ENCODE measurements around the gene DNAJB14. TPM values are rescaled to one million over a fixed set of nuclear protein-coding genes. Genes with fewer than 3 reads are reported as not detected.
A peak's percentile ranks its signal among the peaks of the same experiment; 100 is the strongest.

DNAJB14 gene
- total and polyA plus RNA-seq, 2 of the 13 experiments (the other 11 are each of a cell fraction or from before 2014, with no cell fraction given) = 9.1 to 38.1 TPM

DNA sequence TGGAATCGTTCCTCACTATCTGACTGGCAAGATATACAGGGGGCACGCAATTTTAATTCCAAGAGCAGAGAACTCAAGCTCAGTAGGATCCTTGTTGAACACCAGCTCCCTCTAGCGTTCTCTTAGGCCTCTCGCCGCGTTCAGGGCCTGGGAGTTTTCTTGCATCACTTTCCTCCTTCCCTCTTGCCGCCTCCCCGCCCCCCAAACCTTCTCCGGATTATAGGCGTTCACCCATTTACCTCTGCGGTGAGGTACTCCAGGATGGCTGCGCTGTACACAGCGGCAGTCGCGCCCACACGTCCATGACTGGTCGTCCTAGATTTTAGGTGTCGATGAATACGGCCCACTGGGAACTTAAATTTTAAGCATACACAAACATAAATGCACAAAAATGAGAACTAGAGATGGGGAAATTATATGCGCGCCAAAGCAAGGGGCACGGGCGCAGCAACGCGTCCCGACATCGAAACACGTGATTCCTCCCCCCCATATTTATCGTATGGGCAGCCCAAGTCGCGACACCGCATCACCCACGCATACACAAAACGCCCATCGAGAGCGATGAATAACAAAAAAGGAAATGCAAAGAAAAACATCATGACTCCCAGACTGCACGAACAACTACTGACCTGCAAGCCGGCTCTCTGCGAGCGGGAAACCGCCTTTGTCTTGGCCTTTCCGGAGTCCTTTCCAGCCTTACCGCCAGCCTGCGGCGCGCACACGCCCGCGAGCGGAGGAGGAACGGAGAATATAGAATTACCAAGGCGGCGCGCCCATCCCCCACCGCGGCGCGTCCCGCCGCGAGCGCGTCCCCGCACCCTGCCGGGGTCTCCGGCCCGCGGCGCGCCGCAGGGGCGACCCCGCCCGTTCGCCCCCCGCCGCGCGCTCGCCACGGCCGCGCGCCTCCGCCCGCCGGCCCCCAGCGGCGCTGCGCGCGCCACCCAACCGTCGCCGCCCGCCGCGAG, 2.9 kb upstream of the DNAJB14 start (continued):
- TF ChIP-seq FLYWCH1 (CRISPR knock-in tag; IDR thresholded peaks at IDR 0.05) (no peak), KLF6 (CRISPR knock-in tag; IDR thresholded peaks at IDR 0.05) (no peak), KMT2B (CRISPR knock-in tag; IDR thresholded peaks at IDR 0.05) (peak; percentile 48; the same call in 1 of the 2 replicates), TBL1XR1 (IDR thresholded peaks at IDR 0.05; ENCODE audit: borderline replicate concordance, low read length, partially characterized antibody) (no peak), SNRNP70 (IDR thresholded peaks at IDR 0.05; ENCODE audit: low read depth, low read length) (no peak), ESRRA (CRISPR knock-in tag; IDR thresholded peaks at IDR 0.05; ENCODE audit: low read depth) (no peak), CENPX (CRISPR knock-in tag; IDR thresholded peaks at IDR 0.05) (no peak), ELF1 (CRISPR knock-in tag; IDR thresholded peaks at IDR 0.05) (no peak), FOXK2 (IDR thresholded peaks at IDR 0.05) (peak; percentile 4; the same call in 1 of the 2 replicates), TOPORS (CRISPR knock-in tag; IDR thresholded peaks at IDR 0.05) (no peak)
- TF ChIP-seq, protein P1, sequence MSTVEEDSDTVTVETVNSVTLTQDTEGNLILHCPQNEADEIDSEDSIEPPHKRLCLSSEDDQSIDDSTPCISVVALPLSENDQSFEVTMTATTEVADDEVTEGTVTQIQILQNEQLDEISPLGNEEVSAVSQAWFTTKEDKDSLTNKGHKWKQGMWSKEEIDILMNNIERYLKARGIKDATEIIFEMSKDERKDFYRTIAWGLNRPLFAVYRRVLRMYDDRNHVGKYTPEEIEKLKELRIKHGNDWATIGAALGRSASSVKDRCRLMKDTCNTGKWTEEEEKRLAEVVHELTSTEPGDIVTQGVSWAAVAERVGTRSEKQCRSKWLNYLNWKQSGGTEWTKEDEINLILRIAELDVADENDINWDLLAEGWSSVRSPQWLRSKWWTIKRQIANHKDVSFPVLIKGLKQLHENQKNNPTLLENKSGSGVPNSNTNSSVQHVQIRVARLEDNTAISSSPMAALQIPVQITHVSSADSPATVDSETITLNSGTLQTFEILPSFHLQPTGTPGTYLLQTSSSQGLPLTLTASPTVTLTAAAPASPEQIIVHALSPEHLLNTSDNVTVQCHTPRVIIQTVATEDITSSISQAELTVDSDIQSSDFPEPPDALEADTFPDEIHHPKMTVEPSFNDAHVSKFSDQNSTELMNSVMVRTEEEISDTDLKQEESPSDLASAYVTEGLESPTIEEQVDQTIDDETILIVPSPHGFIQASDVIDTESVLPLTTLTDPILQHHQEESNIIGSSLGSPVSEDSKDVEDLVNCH (CRISPR knock-in tag; IDR thresholded peaks at IDR 0.05) = no peak
- TF ChIP-seq, protein P2, sequence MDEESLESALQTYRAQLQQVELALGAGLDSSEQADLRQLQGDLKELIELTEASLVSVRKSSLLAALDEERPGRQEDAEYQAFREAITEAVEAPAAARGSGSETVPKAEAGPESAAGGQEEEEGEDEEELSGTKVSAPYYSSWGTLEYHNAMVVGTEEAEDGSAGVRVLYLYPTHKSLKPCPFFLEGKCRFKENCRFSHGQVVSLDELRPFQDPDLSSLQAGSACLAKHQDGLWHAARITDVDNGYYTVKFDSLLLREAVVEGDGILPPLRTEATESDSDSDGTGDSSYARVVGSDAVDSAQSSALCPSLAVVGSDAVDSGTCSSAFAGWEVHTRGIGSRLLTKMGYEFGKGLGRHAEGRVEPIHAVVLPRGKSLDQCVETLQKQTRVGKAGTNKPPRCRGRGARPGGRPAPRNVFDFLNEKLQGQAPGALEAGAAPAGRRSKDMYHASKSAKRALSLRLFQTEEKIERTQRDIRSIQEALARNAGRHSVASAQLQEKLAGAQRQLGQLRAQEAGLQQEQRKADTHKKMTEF (CRISPR knock-in tag; IDR thresholded peaks at IDR 0.05) = peak; percentile 61; the same call in 1 of the 2 replicates
- TF ChIP-seq, protein P3, sequence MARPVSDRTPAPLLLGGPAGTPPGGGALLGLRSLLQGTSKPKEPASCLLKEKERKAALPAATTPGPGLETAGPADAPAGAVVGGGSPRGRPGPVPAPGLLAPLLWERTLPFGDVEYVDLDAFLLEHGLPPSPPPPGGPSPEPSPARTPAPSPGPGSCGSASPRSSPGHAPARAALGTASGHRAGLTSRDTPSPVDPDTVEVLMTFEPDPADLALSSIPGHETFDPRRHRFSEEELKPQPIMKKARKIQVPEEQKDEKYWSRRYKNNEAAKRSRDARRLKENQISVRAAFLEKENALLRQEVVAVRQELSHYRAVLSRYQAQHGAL (CRISPR knock-in tag; IDR thresholded peaks at IDR 0.05; ENCODE audit: not compliant biosample characterization) = no peak
- TF ChIP-seq, protein P4, sequence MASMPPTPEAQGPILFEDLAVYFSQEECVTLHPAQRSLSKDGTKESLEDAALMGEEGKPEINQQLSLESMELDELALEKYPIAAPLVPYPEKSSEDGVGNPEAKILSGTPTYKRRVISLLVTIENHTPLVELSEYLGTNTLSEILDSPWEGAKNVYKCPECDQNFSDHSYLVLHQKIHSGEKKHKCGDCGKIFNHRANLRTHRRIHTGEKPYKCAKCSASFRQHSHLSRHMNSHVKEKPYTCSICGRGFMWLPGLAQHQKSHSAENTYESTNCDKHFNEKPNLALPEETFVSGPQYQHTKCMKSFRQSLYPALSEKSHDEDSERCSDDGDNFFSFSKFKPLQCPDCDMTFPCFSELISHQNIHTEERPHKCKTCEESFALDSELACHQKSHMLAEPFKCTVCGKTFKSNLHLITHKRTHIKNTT (CRISPR knock-in tag; IDR thresholded peaks at IDR 0.05) = no peak
- TF ChIP-seq, protein P5, sequence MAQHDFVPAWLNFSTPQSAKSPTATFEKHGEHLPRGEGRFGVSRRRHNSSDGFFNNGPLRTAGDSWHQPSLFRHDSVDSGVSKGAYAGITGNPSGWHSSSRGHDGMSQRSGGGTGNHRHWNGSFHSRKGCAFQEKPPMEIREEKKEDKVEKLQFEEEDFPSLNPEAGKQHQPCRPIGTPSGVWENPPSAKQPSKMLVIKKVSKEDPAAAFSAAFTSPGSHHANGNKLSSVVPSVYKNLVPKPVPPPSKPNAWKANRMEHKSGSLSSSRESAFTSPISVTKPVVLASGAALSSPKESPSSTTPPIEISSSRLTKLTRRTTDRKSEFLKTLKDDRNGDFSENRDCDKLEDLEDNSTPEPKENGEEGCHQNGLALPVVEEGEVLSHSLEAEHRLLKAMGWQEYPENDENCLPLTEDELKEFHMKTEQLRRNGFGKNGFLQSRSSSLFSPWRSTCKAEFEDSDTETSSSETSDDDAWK (CRISPR knock-in tag; IDR thresholded peaks at IDR 0.05) = no peak
- TF ChIP-seq, protein P6, sequence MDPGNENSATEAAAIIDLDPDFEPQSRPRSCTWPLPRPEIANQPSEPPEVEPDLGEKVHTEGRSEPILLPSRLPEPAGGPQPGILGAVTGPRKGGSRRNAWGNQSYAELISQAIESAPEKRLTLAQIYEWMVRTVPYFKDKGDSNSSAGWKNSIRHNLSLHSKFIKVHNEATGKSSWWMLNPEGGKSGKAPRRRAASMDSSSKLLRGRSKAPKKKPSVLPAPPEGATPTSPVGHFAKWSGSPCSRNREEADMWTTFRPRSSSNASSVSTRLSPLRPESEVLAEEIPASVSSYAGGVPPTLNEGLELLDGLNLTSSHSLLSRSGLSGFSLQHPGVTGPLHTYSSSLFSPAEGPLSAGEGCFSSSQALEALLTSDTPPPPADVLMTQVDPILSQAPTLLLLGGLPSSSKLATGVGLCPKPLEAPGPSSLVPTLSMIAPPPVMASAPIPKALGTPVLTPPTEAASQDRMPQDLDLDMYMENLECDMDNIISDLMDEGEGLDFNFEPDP (CRISPR knock-in tag; conservative IDR thresholded peaks at IDR 0.05) = no peak
- TF ChIP-seq, protein P7, sequence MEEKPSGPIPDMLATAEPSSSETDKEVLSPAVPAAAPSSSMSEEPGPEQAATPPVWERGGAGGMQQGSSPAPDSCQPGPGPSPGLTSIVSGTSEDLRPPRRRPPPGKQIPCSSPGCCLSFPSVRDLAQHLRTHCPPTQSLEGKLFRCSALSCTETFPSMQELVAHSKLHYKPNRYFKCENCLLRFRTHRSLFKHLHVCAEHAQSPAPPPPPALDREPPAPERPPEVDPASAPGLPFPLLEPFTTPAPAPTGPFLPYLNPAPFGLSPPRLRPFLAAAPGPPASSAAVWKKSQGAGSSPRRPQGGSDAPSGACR (CRISPR knock-in tag; IDR thresholded peaks at IDR 0.05) = no peak; the same call in 1 of the 2 replicates

Data from HepG2 (cell line).